DMS114 treated with DMSO at 0.1 percent for 48 hours (cell line): ENCODE data around the gene ZSWIM5.
"Not testable (repeated sequence)": the region's sequence is repeated elsewhere in the genome, so short reads cannot be mapped to it uniquely, and the experiment has no call there.

ENCODE experiments used
- DNase-seq: peaks from one replicate; lab custom pipeline; 2025; ENCODE audit not compliant: unreplicated experiment; lab: John Stamatoyannopoulos, UW

The ZSWIM5 gene

DNA sequence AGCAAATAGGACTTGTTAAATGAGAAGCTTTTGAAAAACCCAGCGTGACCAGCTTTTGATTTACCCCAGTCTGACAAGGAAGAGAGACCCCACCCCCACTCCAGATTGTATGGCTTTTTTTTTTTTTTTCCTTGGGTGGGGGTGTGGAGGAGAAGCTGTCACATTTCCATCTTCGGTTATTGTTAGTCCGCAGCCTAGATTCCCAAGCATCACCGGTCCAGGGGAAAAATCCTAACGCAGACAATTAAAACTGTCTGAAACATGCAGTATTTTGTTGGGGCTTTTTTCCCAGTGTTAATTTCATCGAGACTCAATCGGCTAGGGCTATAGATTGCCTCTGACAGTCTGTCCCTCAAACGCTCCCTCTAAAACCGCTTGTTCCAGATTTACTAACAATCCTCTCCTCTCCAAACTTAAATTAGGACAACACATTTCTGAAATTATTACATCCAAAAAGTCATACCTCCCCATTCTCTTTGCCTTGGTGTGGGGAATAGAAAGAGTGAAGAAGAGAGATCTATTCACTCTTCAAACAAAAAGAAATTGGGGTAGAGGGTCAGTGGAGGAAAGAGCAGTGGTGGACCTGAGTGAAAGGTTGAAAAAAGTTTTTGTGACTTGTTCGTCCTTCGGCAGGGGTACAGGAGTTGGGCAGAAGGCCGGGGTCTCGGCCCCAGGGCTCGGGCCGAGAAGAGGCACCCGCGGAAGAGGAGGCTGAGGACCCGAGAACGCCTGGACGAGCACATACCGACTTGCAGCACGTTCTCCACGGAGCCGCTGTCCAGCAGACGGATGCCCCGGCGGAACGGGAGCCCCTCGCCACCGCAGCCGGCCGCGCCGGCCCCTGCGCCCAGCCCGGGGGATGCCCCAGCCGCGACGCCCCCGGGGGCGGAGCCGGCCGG, 1.1 kb downstream of the ZSWIM5 start:
- peak; percentile 30 for DNase-seq

DNA sequence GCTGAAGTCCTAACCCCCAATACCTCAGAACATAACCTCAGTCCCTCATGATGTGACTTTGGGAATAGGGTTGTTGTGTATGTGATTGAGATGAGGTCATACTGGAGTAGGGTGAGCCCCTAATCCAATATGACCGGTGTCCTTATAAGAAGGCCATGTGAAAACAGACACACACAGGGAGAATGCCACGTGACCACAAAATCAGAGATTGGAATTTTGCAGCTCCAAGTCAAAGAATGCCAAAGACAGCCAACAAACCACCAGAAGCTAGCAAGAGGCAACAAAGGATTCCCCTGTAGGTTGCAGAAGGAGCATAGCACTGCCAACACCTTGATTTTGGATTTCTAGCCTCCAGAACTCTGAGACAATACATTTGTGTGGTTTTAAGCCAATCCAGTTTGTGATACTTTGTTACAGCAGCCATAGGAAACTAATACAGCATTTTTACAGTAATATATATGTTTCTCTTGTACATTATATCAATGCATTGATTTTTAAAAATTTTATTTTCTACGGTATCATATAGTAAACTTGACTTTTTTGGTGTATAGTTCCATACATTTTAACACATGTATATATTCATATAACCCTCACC, 5.4 kb downstream of the ZSWIM5 start:
- DNase-seq, result no peak

DNA sequence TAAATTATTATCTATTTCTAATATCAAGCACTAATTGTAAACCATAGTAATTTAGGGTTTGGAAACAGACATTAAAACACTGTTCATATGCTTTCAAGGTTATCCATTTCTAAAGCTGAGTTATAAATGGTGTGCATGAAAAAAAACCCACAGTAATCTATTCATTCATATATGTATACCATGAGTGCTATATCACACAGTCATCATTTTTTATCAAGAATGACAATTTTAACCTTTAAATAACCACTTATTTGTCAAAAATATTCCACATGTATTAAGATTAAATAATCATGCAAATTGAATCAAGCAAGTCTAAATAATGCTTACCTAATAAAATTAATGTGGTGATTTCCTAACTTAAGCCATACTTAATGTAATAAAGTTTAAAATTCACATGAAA, 6.0 kb downstream of the ZSWIM5 start:
- no peak for DNase-seq

DNA sequence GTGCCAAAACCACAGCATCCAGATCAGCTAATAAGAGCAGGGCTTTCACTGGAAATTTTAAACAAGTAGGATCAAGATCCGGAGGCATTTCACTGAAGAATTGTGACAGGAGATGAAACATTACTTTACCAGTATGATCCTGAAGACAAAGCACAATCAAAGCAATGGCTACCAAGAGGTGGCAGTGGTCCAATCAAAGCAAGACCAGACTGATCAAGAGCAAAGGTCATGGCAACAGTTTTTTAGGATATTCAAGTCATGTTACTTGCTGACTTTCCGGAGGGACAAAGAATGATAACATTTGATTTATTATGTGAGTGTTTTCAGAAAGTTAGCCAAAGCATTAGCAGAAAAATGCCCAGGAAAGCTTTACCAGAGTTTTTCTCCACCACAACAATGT, 8.2 kb downstream of the ZSWIM5 start:
- no peak for DNase-seq

DNA sequence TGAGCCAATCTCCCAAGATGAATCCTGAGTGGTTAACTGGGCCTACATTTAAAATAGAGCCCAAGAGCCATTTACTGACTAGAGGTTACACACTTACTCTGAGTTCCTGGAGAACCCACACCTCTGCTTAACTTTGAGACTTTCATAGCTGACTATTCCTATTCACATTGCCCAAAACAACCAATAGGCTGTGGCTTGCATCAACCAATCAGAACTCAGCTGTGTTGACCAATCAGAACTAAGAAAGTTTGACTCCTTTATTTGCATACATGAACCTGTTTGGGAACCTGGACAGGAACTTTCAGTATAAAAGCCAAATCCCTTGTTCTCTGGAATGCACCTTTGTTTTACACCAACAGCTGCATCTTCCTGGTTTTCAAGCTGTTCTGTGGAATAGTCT, 9.5 kb downstream of the ZSWIM5 start:
- DNase-seq, result no peak

DNA sequence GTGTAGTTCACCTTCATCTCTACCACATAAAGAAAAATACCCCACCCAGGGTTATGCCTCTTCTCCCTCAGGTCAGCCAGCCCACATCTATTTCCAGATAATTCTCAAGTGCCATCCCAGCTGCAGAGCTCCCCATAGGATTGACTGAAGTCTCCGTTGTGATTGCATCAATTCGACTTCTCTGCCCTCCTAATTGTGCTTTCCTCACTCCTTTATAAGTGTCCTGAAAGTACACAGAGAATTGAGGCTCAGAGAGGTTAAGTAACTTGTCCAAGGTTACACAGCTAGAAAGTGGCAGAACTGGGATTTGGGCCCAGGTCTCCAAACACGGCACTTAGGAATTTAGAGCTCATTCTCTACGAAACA, 15.0 kb downstream of the ZSWIM5 start:
- no peak for DNase-seq

DNA sequence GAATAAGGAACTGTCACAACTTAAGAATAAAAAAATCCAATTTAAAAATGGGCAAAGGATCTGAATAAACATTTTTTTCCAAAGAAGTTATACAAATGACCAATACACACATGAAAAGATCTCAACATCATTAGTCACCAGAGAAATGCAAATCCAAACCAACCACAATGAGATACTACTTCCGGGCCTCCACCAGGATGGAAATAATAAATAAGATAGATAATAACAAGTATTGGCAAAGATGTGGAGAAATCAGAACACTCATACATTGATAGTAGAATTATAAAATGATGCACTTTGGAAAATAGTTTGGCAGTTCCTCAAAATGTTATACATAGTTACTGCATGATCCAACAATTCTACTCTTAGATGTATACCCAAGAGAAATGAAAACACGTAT, 18.7 kb downstream of the ZSWIM5 start:
- no peak for DNase-seq

DNA sequence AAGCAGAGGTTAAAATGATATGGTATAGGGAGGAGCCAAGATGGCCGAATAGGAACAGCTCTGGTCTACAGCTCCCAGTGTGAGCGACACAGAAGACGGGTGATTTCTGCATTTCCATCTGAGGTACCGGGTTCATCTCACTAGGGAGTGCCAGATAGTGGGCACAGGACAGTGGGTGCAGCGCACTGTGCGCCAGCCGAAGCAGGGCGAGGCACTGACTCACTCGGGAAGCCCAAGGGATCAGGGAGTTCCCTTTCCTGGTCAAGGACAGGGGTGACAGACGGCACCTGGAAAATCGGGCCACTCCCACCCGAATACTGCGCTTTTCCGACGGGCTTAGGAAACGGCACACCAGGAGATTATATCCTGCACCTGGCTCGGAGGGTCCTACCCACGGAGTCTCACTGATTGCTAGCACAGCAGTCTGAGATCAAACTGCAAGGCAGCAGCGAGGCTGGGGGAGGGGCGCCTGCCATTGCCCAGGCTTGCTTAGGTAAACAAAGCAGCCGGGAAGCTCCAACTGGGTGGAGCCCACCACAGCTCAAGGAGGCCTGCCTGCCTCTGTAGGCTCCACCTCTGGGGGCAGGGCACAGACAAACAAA, 26.4 kb downstream of the ZSWIM5 start:
- not testable (repeated sequence) for DNase-seq

DNA sequence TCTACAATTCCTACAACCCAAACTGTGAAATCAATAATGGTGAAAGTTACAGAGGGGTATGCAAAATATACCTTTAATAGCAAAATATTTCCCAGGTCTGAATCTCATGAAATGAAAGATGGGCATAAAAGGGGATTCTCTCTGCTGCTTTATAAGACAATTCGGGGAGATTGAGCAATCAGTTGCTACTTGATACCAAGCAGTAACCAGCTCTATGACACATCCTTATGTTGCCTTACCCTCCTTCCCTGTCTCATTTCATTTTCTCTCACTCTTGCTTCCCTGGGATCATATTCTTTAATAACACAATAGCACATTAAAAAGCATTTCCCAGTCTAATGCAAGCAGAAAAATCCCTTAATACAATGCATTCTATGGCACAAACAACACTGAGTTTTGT, 29.0 kb downstream of the ZSWIM5 start:
- no peak for DNase-seq

DNA sequence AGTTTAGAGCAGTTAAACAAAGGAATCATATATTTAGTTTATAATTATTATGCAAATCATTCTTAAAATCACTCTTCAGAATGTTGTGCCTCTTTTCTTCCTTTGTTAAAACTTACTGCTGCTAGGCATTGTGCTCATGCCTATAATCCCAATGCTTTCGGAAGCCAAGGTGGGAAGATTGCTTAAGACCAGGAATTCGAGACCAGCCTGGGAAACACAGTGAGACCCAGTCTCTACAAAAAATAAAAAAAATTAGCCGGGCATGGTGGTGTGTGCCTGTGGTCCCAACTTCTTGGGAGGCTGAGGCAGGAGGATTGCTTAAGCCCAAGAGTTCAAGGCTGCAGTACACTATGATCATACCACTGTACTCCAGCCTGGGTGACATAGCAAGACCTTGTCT, 33.6 kb downstream of the ZSWIM5 start:
- DNase-seq, result no peak

DNA sequence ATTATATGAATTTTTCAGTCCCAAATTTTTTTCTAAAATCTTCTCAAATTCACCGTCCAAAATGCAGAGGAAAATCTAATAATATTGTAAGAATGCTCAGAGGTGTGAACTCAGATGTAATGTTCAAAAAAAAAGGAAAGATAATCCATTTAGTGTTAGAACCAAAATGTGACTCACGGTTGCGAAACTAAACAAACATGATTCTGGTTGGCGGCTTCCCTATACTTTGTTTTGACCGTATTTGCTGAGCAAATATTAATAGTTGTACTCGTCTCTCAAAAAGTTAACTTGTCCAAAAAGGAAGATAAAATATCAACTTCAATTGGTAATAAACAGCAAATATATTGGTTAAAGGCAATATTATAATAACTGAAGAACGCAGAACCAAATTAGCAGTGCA, 34.4 kb downstream of the ZSWIM5 start:
- no peak for DNase-seq

DNA sequence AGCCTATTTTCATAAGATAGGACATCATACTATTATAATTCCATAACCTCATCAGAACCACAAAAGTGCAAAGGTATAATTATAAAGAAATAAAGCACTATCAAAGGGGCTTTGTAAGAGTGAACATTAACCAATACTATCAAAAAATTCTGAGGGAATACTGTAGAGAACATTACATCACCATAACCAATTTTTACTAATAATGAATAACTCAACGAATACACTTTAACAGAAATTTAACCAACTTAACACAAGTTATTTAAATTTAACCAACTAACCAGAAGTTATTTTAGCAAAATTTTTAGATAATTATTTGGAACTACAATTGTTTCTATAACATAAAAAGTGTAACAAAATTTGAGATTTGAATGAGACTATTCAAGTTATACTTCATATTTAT, 34.8 kb downstream of the ZSWIM5 start:
- no peak for DNase-seq

DNA sequence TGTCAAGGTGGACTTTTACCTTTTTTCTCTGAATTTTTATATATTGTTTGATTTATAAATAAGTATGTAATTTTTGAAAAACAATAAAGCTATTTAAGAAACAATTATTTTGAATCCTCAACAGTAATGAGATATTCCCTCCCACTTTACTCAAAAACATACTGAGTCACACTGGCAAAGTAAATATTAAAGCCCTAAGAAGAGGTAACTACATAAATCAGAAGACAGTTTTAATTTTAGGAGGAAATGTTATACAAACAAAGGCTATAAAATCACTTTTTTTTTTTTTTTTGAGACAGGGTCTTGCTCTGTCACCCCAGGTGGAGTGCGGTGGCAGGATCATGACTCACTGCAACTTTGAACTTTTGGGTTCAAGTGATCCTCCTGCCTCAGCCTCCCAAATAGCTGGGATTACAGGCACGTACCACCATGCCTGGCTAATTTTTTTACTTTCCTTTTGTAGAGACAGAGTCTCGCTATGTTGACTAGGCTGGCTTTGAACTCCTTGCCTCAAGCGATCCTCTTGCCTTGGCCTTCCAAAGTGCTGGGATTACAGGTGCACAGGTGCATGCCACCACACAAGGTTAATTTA, 36.2 kb downstream of the ZSWIM5 start:
- DNase-seq, result no peak

DNA sequence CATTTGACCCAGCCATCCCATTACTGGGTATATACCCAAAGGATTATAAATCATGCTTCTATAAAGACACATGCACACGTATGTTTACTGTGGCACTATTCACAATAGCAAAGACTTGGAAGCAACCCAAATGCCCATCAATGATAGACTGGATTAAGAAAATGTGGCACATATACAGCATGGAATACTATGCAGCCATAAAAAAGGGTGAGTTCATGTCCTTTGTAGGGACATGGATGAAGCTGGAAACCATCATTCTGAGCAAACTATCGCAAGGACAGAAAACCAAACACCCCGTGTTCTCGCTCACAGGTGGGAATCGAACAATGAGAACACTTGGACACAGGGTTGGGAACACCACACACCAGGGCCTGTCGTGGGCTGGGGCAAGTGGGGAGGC, 38.5 kb downstream of the ZSWIM5 start:
- DNase-seq, result not testable (repeated sequence)

DNA sequence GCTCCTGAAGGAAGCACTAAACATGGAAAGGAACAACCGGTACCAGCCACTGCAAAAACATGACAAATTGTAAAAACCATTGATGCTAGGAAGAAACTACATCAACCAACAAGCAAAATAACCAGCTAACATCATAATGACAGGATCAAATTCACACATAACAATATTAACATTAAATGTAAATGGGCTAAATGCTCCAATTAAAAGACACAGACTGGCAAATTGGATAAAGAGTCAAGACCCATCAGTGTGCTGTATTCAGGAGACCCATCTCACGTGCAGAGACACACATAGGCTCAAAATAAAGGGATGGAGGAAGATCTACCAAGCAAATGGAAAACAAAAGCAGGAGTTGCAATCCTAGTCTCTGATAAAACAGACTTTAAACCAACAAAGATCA, 42.1 kb downstream of the ZSWIM5 start:
- DNase-seq, result not testable (repeated sequence)

DNA sequence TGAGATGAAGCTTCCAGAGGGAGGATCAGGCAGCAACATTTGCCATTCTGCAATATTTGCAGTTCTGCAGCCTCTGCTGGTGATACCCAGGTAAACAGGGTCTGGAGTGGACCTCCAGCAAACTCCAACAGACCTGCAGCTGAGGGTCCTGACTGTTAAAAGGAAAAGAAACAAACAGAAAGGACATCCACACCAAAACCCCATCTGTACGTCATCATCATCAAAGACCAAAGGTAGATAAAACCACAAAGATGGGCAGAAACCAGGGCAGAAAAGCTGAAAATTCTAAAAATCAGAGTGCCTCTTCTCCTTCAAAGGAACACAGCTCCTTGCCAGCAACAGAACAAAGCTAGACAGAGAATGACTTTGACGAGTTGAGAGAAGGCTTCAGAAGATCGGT, 43.3 kb downstream of the ZSWIM5 start:
- DNase-seq, result not testable (repeated sequence)

DNA sequence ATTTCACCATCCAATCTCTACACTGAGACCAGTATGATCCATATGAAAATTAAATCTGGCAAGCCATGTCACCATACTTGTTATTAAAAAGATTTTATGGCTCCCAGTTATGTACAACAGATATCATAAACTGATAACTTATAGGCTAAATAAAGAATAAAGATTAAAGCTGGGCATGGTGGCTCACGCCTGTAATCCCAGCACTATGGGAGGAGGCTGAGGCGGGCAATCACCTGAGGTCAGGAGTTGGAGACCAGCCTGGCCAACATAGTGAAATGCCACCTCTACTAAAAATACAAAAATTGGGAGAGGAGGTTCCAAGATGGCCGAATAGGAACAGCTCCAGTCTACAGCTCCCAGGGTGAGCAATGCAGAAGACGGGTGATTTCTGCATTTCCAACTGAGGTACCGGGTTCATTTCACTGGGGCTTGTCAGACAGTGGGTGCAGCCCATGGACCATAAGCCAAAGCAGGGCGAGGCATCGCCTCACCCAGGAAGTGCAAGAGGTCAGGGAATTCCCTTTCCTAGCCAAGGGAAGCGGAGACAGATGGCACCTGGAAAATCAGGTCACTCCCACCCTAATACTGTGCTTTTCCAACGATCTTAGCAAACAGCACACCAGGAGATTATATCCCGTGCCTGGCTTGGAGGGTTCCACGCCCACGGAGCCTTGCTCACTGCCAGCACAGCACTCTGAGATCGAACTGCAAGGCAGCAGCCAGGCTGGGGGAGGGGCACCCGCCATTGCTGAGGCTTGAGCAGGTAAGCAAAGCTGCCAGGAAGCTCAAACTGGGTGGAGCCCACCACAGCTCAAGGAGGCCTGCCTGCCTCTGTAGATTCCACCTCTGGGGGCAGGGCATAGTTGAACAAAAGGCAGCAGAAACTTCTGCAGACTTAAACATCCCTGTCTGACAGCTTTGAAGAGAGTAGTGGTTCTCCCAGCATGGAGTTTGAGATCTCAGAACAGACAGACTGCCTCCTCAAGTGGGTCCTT, 44.1 kb downstream of the ZSWIM5 start:
- not testable (repeated sequence) for DNase-seq

DNA sequence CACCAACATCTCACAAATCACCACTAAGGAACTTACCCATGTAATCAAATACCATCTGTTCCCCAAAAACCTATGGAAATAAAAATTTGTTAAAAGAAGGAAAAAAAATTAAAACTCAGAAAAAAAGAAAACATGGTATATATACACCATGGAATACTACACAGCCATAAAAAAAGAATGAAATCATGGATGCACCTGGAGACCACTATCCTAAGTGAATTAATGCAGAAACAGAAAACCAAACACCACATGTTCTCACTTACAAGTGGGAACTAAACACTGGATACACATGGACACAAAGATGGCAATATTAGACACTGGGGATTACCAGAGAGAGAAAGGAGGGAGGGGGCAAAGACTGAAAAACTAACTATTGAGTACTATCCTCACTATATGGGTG, 50.4 kb downstream of the ZSWIM5 start:
- no peak for DNase-seq

DNA sequence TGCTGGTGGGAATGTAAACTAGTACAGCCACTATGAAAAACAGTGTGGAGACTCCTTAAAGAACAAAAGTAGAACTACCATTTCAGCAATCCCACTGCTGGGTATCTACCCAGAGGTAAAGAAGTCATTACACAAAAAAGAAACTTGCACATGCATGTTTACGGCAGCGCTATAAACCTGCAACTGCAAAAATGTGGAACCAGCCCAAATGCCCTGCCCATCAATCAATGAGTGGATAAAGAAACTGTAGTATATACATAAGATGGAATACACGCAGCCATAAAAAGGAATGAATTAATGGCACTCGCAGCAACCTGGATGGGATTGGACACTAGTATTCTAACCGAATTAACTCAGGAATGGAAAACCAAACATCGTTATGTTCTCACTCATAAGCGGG, 51.0 kb downstream of the ZSWIM5 start:
- no peak for DNase-seq

DNA sequence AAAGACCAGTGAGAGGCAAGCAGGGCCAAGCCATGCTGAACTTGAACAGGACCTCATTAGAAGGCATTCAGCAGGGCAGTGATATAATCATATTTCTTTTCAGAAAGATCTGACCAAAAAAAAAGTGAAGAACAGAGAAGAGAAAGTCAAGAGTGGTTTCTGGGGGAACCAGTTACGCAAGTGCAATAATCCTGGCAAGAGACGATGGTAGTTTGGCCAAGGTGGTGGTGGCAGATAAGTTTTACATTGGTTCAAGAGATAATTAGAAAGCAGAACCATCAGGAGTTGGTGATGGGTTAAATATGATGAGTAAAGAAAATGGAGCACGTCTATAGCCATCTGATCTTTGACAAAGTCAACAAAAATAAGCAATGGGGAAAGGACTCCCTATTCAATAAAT, 54.3 kb downstream of the ZSWIM5 start:
- DNase-seq, result no peak
